Measurements from ENCODE around the gene WFS1. TPM values are rescaled to one million over a fixed set of nuclear protein-coding genes. Genes with fewer than 3 reads are reported as not detected.

WFS1 gene
- total and polyA plus RNA-seq, 2 of the 13 experiments (the other 11 are each of a cell fraction or from before 2014, with no cell fraction given): 39.1 to 42.2 TPM

- peak; percentile 36; the same call in 1 of the 2 replicates for TF ChIP-seq MYC (CRISPR knock-in tag; IDR thresholded peaks at IDR 0.05; ENCODE audit: borderline replicate concordance)
- no peak for TF ChIP-seq PAXIP1 (CRISPR knock-in tag; conservative IDR thresholded peaks at IDR 0.05)
- peak; percentile 55 for TF ChIP-seq STAG1 (CRISPR knock-in tag; IDR thresholded peaks at IDR 0.05)
Measured at GRCh38 chr4:6332042-6332668, 62.5 kb downstream of the WFS1 start (continued).

GRCh38 chr4:6332669-6333050 is 63.0 kb downstream of the WFS1 start:
- DNase-seq (ENCODE audit: low spot score) (no peak), FAIRE-seq (no peak), ATAC-seq (no peak)
- Histone ChIP-seq H3K27ac (ENCODE audit: extremely low read length, insufficient read depth, low read length) (no peak overlapping the region), H2AFZ (ENCODE audit: low read length) (no peak overlapping the region), H3K4me1 (ENCODE audit: insufficient read depth, low read length) (peaks cover 39% of the 10 kb centered on the region), H3K4me3 (replicated peaks in 1 of 3; ENCODE audit: insufficient read depth in 1 of 3, low read depth in 2 of 3, low read length in 3 of 3) (no peak overlapping the region), H3K36me3 (replicated peaks in 1 of 2; ENCODE audit: control insufficient read depth in 1 of 2, insufficient read depth in 2 of 2, low read length in 2 of 2) (no peaks in the 10 kb centered on the region), H3K4me2 (ENCODE audit: low read depth, low read length) (no peak overlapping the region), H3K9me3 (ENCODE audit: low read length) (no peaks in the 10 kb centered on the region), H3K79me2 (ENCODE audit: insufficient read depth, low read length) (no peaks in the 10 kb centered on the region), H3K9ac (ENCODE audit: insufficient read depth, low read depth, low read length) (no peak overlapping the region), H3K27me3 (ENCODE audit: control insufficient read depth in 1 of 2, insufficient read depth in 2 of 2, low read length in 2 of 2) (peaks cover 0 to 14% of the 10 kb centered on the region in 2 experiments), H4K20me1 (ENCODE audit: insufficient read depth, low read length) (no peaks in the 10 kb centered on the region)
- TF ChIP-seq MNT (IDR thresholded peaks at IDR 0.05): peak; percentile 42; the same call in 1 of the 2 replicates
- TF ChIP-seq ZNF136 (CRISPR knock-in tag; IDR thresholded peaks at IDR 0.05; ENCODE audit: low read depth): no peak
- in situ Hi-C loops (cut with HindIII; ENCODE audit: extremely low pct_ligation_motif_present, low pct_unique_long_range_greater_than_20kb) (loop anchor here (10.0 kb wide), 1 partner anchor 212 kb away; no protein-coding TSS in a partner anchor), intact Hi-C loops (cut with micrococcal nuclease; ENCODE audit: unreplicated experiment) (no loop called here)
- WGBS (ENCODE audit: low lambda C conversion rate): 38% methylated on average over 6 of the region's 6 CpGs
- POLR2A ChIA-PET: interaction anchor here (1.3 to 1.5 kb wide), 2 partner anchors 12 to 24 kb away, joined by 4 read pairs; no protein-coding TSS in a partner anchor
- no TSS peak for BruUV-seq (replicated peaks)
- CTCF ChIA-PET (ENCODE audit: low intra/inter-chr PET ratio, low total read pairs): interaction anchor here (1.1 to 7.9 kb wide), 3 partner anchors 50 to 81 kb away, joined by 3 to 66 read pairs (median 13); no protein-coding TSS in a partner anchor
